GM13977 (cell line): ENCODE measurements around the gene OTOGL.
"Not testable (repeated sequence)": the region's sequence is repeated elsewhere in the genome, so short reads cannot be mapped to it uniquely, and the experiment has no call there.

Experiments
- DNase-seq: peaks from one replicate; pipeline ENCODE4 v3.0.0; 2012; ENCODE audit warnings: low spot score
- CTCF ChIP-seq: IDR thresholded peaks from 2 replicates; pipeline ENCODE4 v1.5.1; 2012; ENCODE audit warnings: mild to moderate bottlenecking, control low read depth; ENCODE audit not compliant: insufficient read depth; ENCODE audit errors: extremely low read depth, missing control alignments
- in situ Hi-C: fragments of 300-500 bp; cut with MboI; formaldehyde crosslinking; loops from one replicate; pipeline ENCODE4 v1.12.0; 2022; ENCODE audit warnings: low sequenced_read_pairs, low pct_unique_long_range_greater_than_20kb, mixed read lengths, inconsistent platforms; ENCODE audit not compliant: unreplicated experiment

OTOGL gene

GRCh38 chr12:80293347-80293746, 194.0 kb downstream of the OTOGL start:
- no peak for DNase-seq
- no peak for TF ChIP-seq CTCF
- in situ Hi-C loops: no loop called here

- no peak for TF ChIP-seq CTCF
- no peak for DNase-seq
- in situ Hi-C loops: no loop called here
Measured at GRCh38 chr12:80293759-80294158, 194.4 kb downstream of the OTOGL start.

- peak; percentile 24 for DNase-seq
- TF ChIP-seq CTCF: no peak
- in situ Hi-C loops: no loop called here
Measured at GRCh38 chr12:80299219-80299618, 199.9 kb downstream of the OTOGL start.

GRCh38 chr12:80299976-80300375, 200.6 kb downstream of the OTOGL start:
- DNase-seq: peak; percentile 28
- no peak for TF ChIP-seq CTCF
- in situ Hi-C loops: no loop called here

- in situ Hi-C loops, DNase-seq: not testable (repeated sequence)
Measured at GRCh38 chr12:80307436-80307835, 208.1 kb downstream of the OTOGL start.

GRCh38 chr12:80313209-80313608, 213.9 kb downstream of the OTOGL start:
- no peak for DNase-seq
- in situ Hi-C loops: no loop called here
- TF ChIP-seq CTCF: no peak

- no peak for DNase-seq
- in situ Hi-C loops: no loop called here
- TF ChIP-seq CTCF: no peak
Measured at GRCh38 chr12:80314741-80315140, 215.4 kb downstream of the OTOGL start.
